Stimulated activated naive CD4-positive, alpha-beta T cell (primary cell): ENCODE data around the gene CCDC152.
"Not testable (repeated sequence)": the region's sequence is repeated elsewhere in the genome, so short reads cannot be mapped to it uniquely, and the experiment has no call there.

ENCODE experiments used
- DNase-seq, 6 experiments: peaks; one replicate each; lab custom pipeline; 2025; lab: John Stamatoyannopoulos, UW

CCDC152 gene, protein sequence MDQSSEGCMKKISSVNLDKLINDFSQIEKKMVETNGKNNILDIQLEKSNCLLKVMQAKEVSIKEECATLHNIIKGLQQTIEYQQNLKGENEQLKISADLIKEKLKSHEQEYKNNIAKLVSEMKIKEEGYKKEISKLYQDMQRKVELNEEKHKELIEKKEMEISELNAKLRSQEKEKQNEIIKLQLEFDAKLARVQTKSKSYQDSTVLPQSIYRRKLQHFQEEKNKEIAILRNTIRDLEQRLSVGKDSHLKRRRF

DNA sequence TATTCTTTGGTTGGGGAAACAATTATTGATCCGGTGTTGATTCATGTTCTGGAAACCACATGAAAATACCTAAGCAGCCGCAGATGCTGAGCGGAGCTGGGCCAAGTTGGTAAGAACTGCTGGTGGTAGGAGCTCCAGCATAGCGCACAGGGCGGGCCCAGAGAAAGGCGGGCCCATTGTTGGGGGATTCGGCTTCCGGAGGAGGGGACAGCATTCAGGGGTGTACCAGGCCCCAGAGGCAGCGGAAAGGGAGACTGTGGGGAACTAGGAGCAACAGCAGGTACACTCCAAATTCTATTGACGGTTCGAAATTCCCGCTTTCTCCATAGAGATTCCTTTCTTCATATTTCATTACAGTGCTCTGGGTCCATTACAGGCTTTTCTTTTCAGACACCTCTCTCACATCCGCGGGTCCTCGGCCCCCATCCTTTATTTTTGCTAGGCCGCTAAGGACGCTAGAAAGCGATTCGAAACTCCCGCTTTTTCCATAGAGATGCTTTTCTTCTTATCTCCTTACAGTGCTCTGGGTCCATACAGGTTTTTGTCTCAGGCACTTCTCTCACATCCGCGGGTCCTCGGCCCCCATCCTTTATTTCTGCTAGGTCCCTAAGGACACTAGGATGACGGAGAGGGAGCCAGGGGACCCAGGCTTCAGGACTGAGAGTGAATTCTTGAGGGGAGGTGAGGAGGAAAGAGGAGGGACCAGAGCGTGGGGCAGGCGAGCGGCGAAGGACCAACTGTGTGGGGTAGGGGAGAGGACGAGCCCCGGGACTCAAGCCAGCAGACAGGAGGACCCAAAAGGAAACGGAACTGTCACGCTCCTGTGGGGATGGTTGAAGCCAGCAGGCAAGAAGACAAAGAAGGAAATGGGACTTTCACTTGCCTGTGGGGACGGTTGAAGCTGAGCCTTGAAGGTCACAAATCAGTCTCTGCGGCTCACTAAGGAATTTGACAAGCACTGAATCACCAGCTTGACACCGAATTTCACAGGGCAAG is at the start of gene CCDC152:
CCDC152 (plus strand) TSS at position 213 of the 996 bp plus-strand sequence. CDS start 2,304 bp downstream, outside the sequence.
- peak; percentile 13 to 48 (median 20) for DNase-seq

DNA sequence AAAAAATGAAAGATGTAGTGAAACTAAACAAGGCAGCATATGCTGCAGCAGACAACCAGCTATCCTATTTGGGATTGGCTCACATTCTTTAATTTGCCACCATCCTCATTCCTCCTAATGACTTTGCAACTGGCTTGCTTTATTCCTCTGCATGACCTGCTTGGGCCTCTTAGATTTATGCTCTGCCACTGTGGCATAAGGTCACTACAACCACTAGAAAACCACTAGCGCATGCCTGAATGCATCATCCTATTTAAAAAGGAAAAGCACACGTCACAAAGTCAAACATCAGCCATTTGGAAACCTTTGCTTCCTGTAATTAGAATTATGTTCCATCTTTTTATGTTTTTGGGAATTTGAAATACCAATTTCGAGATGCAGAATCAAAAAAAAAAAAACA is 40.8 kb upstream of the CCDC152 start:
- no peak for DNase-seq

DNA sequence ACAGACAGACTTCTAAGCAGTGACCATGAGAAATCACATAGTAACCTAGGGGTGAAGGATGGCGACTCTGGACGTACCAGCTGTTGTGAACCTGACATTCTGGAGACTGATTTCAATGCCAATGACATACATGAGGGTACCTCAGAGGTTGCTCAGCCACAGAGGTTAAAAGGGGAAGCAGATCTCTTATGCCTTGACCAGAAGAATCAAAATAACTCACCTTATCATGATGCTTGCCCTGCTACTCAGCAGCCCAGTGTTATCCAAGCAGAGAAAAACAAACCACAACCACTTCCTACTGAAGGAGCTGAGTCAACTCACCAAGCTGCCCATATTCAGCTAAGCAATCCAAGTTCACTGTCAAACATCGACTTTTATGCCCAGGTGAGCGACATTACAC is 38.0 kb upstream of the CCDC152 start:
- DNase-seq: no peak

DNA sequence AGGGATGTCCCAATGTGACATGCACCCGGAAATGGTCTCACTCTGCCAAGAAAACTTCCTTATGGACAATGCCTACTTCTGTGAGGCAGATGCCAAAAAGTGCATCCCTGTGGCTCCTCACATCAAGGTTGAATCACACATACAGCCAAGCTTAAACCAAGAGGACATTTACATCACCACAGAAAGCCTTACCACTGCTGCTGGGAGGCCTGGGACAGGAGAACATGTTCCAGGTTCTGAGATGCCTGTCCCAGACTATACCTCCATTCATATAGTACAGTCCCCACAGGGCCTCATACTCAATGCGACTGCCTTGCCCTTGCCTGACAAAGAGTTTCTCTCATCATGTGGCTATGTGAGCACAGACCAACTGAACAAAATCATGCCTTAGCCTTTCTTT is 37.6 kb upstream of the CCDC152 start:
- DNase-seq: no peak

DNA sequence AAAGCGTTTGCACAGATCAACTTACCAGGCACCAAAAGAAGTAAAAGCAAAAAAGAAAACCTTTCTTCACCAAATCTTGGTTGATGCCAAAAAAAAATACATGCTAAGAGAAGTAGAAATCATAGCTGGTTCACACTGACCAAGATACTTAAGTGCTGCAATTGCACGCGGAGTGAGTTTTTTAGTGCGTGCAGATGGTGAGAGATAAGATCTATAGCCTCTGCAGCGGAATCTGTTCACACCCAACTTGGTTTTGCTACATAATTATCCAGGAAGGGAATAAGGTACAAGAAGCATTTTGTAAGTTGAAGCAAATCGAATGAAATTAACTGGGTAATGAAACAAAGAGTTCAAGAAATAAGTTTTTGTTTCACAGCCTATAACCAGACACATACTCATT is 36.4 kb upstream of the CCDC152 start:
- DNase-seq: no peak

DNA sequence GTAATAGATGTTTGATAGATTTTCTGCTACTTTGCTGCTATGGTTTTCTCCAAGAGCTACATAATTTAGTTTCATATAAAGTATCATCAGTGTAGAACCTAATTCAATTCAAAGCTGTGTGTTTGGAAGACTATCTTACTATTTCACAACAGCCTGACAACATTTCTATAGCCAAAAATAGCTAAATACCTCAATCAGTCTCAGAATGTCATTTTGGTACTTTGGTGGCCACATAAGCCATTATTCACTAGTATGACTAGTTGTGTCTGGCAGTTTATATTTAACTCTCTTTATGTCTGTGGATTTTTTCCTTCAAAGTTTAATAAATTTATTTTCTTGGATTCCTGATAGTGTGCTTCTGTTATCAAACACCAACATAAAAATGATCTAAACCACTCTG is 35.1 kb upstream of the CCDC152 start:
- no peak for DNase-seq

DNA sequence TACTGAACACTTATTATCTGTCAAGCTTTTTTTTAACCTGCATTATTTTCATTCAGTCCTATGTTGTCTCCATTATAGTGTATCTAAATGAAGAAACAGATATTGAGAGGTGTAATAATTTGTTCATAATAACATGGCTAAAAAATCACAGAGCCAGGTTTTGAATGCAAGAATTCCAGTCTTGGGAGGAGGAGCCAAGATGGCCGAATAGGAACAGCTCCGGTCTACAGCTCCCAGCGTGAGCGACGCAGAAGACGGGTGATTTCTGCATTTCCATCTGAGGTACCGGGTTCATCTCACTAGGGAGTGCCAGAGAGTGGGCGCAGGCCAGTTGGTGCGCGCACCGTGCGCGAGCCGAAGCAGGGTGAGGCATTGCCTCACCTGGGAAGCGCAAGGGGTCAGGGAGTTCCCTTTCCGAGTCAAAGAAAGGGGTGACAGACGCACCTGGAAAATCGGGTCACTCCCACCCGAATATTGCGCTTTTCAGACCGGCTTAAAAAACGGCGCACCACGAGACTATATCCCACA is 22.0 kb upstream of the CCDC152 start:
- not testable (repeated sequence) for DNase-seq

DNA sequence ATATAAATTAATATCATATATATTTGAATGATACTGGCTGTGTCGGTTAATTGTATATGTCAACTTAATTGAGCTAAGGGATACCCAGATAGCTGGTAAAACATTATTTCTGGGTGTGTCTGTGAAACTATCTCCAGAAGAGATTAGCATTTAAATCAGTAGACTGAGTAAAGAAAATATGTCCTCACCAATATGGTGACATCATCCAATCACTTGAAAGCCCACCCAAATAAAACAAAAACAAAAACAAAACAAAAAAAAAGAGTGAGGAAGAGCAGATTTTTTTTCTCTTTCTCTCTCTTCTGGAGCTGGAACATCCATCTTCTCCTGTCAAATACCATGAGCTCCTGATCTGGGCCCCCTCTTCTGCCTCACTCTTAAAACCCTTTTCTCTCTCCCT is 15.7 kb upstream of the CCDC152 start:
- no peak for DNase-seq

DNA sequence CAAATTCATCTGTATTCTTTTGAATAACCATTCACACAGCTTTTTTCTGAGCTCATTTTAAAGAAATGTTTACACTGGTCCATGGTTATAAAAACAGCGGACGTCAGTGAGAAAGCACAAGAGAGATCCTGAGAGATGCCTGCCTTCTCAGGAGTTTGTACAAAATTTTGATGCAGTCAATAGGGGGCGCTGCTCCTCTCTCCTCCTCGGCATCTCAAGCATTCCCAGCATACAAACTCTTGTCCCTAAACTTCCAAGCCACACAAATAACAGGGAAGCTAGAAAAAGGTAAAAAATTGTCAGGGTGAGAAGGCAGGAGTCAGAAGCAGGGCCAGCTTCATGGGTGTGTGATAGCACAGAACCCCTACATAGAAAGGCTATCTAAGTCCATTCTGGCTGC is 11.2 kb upstream of the CCDC152 start:
- no peak for DNase-seq

DNA sequence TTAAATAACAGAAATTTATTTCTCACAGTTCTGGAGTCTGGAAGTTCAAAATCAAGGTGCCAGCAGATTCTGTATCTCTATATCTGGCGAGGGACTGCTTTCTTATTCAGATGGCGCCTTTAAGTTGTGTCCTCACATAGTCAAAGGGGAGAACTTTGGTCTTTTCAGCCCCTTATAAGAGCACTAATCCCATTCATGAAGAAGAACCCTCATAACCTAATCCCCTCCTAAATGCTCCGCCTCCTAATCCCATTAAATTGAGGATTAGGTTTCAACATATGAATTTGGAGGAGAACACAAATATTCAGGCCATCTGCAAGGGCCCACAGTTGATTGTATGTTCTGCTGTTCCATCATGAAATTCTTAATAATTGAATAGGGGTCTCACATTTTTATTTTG is 10.8 kb upstream of the CCDC152 start:
- no peak for DNase-seq

DNA sequence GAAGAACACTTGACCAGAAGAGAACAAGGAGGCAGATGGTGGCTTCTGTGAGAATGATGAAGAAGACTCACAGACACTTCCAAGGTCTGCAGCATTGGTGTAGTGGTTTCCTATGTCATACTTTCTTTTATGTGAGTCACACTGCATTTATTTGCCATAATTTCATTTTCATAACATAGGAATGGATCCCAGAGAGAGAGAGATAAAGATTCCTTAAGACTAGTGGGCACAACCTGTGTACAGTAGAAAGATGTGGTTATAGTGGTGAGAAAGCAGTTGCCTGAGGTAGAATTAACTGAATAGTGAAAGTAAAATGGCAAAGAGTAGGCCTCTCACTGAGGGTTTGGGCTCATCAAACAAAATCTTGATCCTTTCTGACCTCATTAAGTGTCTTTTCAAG is 7.6 kb upstream of the CCDC152 start:
- no peak for DNase-seq

DNA sequence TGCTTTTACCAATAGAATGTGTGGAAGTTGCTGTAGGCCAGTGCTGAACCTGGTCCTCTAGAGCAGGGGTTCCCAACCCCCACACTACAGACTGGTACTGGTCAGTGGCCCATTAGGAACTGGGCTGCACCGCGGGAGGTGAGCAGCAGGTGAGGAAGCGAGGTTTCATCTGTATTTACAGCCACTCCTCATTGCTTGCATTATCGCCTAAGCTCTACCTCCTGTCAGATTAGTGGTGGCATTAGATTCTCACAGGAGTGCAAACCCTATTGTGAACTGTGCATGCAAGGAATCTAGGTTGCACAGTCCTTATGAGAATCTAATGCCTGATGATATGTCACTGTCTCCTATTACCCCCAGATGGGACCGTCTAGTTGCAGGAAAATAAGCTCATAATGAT is 6.1 kb upstream of the CCDC152 start:
- DNase-seq: no peak

DNA sequence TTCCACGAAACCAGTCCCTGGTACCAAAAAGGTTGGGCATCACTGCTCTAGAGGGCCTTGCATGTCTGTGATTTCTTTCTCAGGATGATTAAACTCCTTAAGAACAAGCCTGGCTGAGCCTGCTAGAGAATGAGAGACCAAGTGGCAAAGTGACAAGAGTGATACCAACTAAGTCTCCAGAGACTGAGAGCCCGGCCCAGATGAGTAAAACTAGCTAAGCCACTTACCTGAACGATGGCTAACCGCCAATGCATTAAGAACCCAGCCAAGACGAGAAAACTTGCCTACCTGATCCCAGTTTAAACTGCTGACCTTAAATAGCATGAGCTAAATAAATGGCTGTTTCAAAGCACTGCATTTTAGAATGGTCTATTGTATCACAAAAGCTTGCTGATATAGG is 5.6 kb upstream of the CCDC152 start:
- no peak for DNase-seq

DNA sequence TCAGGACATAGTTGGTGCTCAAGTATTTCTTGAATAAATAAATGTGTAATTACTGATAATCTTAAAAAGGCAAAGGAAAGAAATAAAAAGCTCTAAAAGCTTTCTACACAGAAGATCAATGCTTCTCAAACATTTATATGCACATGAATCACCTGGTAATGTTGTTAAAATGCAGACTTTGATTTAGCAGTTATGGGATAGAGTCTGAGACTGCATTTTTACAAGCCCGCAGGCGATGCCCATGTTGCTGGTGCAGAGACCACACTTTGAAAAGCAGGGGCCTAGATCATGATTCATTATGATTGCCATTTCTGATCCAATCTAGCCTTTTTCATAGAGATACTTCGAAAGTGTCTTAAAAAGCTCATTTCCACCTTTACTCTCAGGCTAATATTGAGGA is 3.5 kb upstream of the CCDC152 start:
- no peak for DNase-seq

DNA sequence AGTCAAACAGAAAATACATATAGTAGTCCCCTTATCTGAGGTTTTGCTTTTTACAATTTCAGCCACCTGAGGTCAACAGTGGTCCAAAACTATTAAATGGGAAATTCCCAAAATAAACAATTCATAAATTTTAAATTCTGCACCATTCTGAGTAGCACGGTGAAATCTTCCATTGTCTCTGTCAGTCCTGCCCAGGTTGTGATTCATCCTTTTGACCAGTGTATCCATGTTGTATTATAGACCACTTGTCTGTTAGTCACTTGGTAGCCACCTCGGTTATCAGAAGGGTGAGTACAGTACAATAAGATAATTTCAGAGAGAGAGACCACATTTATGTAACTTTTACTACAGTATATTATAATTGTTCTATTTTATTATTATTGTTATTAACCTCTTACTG is 2.8 kb downstream of the CCDC152 start:
- DNase-seq: no peak

DNA sequence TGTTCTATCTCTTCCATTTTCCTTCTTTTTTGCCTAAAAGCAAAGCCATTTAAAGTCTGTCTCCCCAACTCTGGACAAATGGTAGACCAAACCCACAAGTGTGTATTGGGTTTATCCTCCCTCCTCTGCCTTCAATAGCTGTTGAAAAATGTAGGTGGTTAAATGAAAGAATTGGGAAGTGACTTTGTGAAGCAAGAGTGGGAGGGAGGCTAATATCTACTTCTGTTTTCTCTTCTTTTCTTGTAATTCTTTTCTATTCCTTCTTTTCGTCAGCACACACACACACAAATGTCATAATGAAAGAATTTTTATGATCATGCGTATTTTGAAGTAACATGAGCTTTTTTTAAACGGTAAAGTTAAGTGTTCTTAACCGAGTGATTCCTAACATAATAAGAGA is 3.8 kb downstream of the CCDC152 start:
- DNase-seq: no peak

DNA sequence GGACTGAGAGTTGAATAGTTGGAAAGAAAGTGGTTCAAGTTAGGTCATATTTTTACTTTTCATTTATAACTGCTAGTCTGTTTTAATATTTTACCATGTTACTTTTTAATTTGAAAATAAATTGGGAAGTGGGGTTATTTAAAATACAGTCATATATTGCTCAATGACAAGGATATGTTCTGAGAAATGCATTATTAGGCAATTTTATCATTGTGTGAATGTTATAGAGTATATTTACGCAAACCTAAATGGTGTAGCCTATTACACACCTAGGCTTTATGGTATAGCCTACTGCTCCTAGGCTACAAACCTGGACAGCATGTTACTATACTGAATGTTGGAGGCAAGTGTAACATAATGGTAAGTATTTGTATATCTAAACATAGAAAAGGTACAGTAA is 5.2 kb downstream of the CCDC152 start:
- DNase-seq: no peak

DNA sequence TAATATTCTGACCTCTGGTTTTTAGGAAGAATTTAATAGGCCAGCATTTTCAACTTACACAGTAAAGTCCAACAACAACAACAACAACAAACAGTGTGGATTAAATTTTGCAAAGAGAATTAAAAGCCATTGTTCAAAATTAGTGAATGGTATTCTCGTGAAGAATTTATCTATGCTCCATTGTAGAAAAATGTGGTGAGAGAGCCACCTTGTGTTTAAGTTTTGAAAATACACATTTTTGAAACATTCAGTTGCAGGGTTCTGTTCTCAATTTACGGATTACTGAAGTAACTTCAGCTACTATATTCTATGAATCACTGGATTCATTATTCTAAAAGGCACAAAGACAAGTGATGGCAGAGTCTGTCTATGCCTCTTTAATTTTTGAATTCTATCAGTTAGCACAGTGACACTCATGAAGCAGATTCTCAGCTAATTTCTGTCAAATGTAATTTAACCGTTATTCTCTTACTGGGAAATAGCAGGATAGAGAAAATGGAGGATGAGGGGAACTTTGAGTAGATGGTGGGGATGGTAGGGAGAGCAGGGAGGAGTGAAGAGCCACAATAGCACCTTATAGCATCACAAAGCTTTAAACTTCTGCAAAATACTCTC is 11.0 kb downstream of the CCDC152 start:
- DNase-seq: peak in 1 of 6 experiments; percentile 7

DNA sequence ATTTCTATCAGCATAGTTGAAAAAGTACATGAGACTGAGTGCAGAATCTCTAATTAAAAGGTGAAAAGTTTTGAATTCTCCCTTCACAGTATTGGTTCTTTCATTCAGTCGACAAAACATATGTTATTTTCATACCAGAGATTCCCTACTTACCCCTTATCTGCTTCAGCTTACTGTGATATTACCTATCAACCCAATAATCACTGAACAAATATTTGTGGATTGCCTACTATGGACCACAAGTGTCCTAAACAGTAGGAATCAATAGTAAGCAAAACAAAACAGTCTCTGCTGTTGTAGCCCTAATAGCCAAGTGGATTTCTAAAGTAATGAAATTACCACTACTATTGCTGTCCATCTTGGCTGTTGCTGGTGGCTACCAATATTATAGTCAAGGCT is 11.5 kb downstream of the CCDC152 start:
- no peak for DNase-seq

DNA sequence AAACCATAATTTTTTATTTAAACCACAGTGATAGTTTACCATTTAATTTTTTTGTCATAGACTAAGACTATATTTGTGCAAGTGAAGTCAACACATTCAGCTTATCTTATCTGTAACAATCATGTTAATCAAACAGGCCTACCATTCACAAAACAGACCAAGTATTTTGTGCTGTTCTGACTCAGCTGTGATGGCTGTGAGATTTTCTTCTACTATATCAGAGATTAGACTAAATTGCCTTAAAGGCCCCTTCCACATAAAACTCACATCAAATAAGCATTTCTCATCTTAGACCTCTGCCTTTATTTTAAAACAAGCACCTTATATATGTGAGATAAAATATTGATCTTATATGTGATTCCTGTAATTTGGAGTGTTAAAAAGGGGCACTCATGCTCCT is 13.4 kb downstream of the CCDC152 start:
- no peak for DNase-seq

DNA sequence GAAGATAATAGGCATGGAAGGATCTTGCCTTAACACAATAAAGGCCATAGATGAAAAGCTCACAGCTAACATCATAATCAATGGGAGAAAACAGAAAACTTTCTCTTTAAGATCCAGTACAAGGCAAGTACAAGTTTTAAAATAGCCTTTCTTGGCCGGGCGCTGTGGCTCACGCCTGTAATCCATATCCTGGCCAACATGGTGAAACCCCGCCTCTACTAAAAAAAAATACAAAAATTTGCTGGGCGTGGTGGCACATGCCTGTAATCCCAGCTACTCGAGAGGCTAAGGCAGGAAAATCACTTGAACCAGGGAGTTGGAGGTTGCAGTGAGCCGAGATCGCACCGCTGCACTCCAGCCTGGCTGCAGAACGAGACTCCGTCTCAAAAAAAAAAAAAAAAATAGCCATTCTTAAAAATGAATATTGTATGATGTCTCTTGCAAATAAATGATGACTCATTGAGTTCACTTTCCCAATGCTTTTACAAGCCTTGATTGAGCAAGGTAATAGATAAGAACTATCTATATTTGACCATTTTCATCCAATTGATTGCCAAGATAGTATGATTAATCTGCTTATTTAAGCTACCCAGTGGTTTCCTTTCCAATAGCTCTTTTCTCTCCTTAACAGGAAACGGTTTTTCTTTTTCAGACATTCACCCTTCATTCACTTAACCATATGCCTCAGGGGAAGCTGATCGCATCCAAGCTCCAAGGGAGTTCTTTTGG is 15.8 kb downstream of the CCDC152 start:
- no peak for DNase-seq

DNA sequence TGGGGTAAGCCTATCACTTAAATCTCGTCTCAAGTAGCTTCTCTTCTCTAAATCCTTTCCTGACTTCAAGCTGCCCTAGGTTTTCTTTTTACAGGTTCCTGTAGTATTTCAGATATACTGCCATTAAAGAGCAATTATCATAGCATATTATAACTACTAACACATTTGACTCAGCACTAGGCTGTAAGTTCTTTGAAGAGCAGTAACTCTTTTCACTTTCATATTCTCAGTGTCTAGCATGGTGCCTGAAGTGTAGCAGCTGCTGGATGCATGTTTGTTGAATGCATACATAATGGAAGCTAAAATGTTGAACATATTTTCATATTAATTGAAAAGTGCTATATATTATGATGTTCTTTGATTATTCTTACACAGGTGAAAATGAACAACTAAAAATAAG is 22.5 kb downstream of the CCDC152 start:
- no peak for DNase-seq
